A673 (cell line): ENCODE measurements around the gene IL1RL1. TPM values are rescaled to one million over a fixed set of nuclear protein-coding genes. Genes with fewer than 3 reads are reported as not detected.

ENCODE experiments used
- BruUV-seq: library from RNA; stranded (reverse); fragments of 400-500 nt; replicated peaks from 2 replicates; lab custom pipeline; 2021; lab: Mats Ljungman, UMichigan
- CTCF ChIA-PET: fragments of 300-600 bp; sonication (Branson Sonifier 250); formaldehyde crosslinking; loops from one replicate; lab custom pipeline; 2022; ENCODE audit warnings: antibody characterized with exemption; lab: Charles Lee
- POLR2A ChIA-PET: fragments of 300-600 bp; sonication (Branson Sonifier 250); formaldehyde crosslinking; loops from one replicate; lab custom pipeline; 2022; ENCODE audit warnings: antibody characterized with exemption; ENCODE audit not compliant: low non-redundant PET; lab: Charles Lee
- DNase-seq: peaks from one replicate; pipeline ENCODE4 v3.0.0-alpha.2; 2015; ENCODE audit warnings: low spot score
- H3K27ac ChIP-seq: fragments of 200-600 bp; sonication (generic); 2 replicates; pipeline ENCODE4 v1.5.1; 2016; ENCODE audit warnings: mixed run types, low read depth, mild to moderate bottlenecking, mixed read lengths, antibody characterized with exemption, low read length; ENCODE audit not compliant: poor library complexity, severe bottlenecking
- H3K27me3 ChIP-seq: fragments of 200-600 bp; sonication (generic); replicated peaks from 2 replicates; pipeline ENCODE4 v1.6.1; 2017; ENCODE audit warnings: mixed run types, low read depth, mild to moderate bottlenecking, mixed read lengths, antibody characterized with exemption, low read length; ENCODE audit not compliant: insufficient read depth, poor library complexity
- H3K36me3 ChIP-seq: fragments of 200-600 bp; sonication (generic); 2 replicates; pipeline ENCODE4 v1.6.1; 2016; ENCODE audit warnings: mixed run types, mild to moderate bottlenecking, mixed read lengths, antibody characterized with exemption, low read length; ENCODE audit not compliant: insufficient read depth, poor library complexity, severe bottlenecking
- H3K4me1 ChIP-seq: fragments of 200-600 bp; sonication (generic); 2 replicates; pipeline ENCODE4 v1.6.1; 2017; ENCODE audit warnings: mixed run types, mild to moderate bottlenecking, mixed read lengths, antibody characterized with exemption, low read length; ENCODE audit not compliant: insufficient read depth, poor library complexity, severe bottlenecking
- H3K4me3 ChIP-seq: fragments of 200-600 bp; sonication (generic); 2 replicates; pipeline ENCODE4 v1.5.1; 2016; ENCODE audit warnings: low read depth, mixed run types, mild to moderate bottlenecking, mixed read lengths, low read length; ENCODE audit not compliant: poor library complexity, severe bottlenecking
- H3K9me3 ChIP-seq: fragments of 200-600 bp; sonication (generic); 2 replicates; pipeline ENCODE4 v1.6.1; 2016; ENCODE audit warnings: mixed run types, low read depth, mild to moderate bottlenecking, mixed read lengths, antibody characterized with exemption, low read length; ENCODE audit not compliant: poor library complexity, severe bottlenecking
- CTCF ChIP-seq: fragments of 300-800, 200-600 bp; sonication (generic); conservative IDR thresholded peaks from 2 replicates; pipeline ENCODE4 v1.5.1; 2017; ENCODE audit warnings: low read depth, mild to moderate bottlenecking, antibody characterized with exemption, low read length, moderate library complexity, mixed read lengths
- EZH2 ChIP-seq: fragments of 200-600 bp; sonication (generic); IDR thresholded peaks from 2 replicates; pipeline ENCODE4 v1.6.1; 2017; ENCODE audit warnings: borderline replicate concordance, low read depth, mild to moderate bottlenecking, mixed read lengths, antibody characterized with exemption, low read length; ENCODE audit not compliant: poor library complexity, severe bottlenecking
- intact Hi-C: fragments of 100-400 bp; cut with micrococcal nuclease; formaldehyde crosslinking; loops from one replicate; pipeline ENCODE4 v1.10.0; 2022; ENCODE audit not compliant: unreplicated experiment
- total RNA-seq: library from RNA; stranded (reverse); gene quantifications from 2 replicates; pipeline ENCODE4 v1.2.3, GENCODE V29; 2021

Gene IL1RL1
- total RNA-seq, 1 experiment from 2014 or later, result not detected

GRCh38 chr2:102355526-102356380 is 44.4 kb downstream of the IL1RL1 start, which contains the start of gene IL18R1:
IL18R1 (plus strand) TSS chr2:102355796; CDS start chr2:102362661, 6,865 bp downstream.
- Histone ChIP-seq H3K4me3 (peak within 1 kb of the TSS; percentile 47), H3K4me1 (no peaks in the 10 kb centered on the region), H3K27me3 (peaks cover 37% of the 10 kb centered on the region), H3K27ac (no peak within 1 kb of the TSS), H3K36me3 (no peaks in the 10 kb centered on the region), H3K9me3 (no peaks in the 10 kb centered on the region)
- intact Hi-C loops, result loop anchor here (10.0 kb wide), 1 partner anchor 331 kb away; no protein-coding TSS in a partner anchor
- no TSS peak for BruUV-seq
- POLR2A ChIA-PET, result no interaction called here
- peak; percentile 56 for DNase-seq
- CTCF ChIA-PET, result interaction anchor here (0.6 kb wide), 1 partner anchor 284 kb away, joined by 3 read pairs; no protein-coding TSS in a partner anchor
- TF ChIP-seq CTCF (peak; percentile 64), EZH2 (peak; percentile 52)

GRCh38 chr2:102356381-102356712 is 45.0 kb downstream of the IL1RL1 start:
- H3K4me3 ChIP-seq, result peak overlapping the region; percentile 47
- H3K4me1 ChIP-seq, result no peaks in the 10 kb centered on the region
- H3K27me3 ChIP-seq, result peaks cover 37% of the 10 kb centered on the region
- no peaks in the 10 kb centered on the region for H3K9me3 ChIP-seq
- ChIA-PET CTCF (no interaction called here), POLR2A (no interaction called here)
- H3K36me3 ChIP-seq, result no peaks in the 10 kb centered on the region
- intact Hi-C loops, result loop anchor here (10.0 kb wide), 1 partner anchor 332 kb away; no protein-coding TSS in a partner anchor
- H3K27ac ChIP-seq, result no peak overlapping the region
- BruUV-seq, result no TSS peak
- no peak for DNase-seq
- no peak for TF ChIP-seq EZH2
- no peak for TF ChIP-seq CTCF

GRCh38 chr2:102356741-102357140 is 45.4 kb downstream of the IL1RL1 start:
- intact Hi-C loops, result loop anchor here (10.0 kb wide), 1 partner anchor 332 kb away; no protein-coding TSS in a partner anchor
- peaks cover 37% of the 10 kb centered on the region for H3K27me3 ChIP-seq
- BruUV-seq, result no TSS peak
- H3K9me3 ChIP-seq, result no peaks in the 10 kb centered on the region
- ChIA-PET CTCF (no interaction called here), POLR2A (no interaction called here)
- no peak overlapping the region for H3K4me3 ChIP-seq
- no peak for DNase-seq
- H3K36me3 ChIP-seq, result no peaks in the 10 kb centered on the region
- H3K4me1 ChIP-seq, result no peaks in the 10 kb centered on the region
- TF ChIP-seq CTCF (no peak), EZH2 (no peak)
- no peak overlapping the region for H3K27ac ChIP-seq
